RPMI8226 (cell line): Measurements from ENCODE around the gene MRPL37.
"Not testable (repeated sequence)": the region's sequence is repeated elsewhere in the genome, so short reads cannot be mapped to it uniquely, and the experiment has no call there.

Source experiments
- DNase-seq: peaks from one replicate; pipeline ENCODE4 v3.0.0-alpha.2; 2015

Gene MRPL37

DNA sequence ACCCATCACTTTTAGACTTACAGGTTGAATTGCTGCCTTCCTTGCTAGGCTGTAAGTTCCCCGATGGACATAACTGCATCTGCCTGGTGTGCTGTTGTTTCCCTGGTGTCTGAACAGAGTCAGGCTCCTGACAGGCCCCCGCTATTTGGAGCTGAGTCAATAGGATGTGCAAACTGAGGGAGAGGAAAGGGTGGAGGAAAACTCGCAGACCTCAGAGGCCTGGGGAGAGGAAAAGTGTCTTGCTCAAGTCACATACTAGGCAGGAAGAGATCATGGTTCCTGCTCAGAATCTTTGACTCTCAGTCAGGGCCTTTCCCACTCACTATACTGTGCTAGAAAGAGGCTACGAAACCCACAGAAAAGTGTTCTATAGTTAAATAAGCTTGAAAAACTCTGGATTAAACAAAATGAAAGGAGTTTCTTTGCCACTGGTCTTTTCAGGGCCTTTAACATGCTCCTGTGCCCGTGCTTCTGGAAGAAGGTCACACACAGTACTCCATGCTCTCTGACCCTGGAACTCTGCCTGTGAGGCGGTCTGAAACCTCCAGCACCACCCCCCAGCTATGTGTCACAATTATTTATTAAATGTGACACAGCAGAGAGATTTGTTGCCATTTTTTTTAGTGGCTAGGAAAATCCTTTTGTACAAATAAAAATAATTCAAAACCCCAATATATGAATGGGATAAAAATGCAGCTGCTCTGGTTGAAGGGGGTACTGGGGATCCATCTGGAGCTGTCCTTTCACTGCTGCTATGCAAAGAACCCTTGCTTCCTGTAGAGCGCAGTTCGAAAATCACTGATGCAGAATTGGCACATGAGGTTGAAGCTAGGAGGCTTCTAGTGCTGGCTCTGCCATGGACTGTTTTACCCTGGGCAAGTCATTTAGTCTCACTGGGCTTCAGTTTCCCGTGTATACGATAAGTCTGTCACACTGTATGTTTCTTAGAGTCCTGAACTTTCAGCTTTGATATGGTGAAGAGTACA is 27.1 kb upstream of the MRPL37 start:
- no peak for DNase-seq

- DNase-seq = no peak
Observed at GRCh38 chr1:54173681-54174080, 26.3 kb upstream of the MRPL37 start.

DNA sequence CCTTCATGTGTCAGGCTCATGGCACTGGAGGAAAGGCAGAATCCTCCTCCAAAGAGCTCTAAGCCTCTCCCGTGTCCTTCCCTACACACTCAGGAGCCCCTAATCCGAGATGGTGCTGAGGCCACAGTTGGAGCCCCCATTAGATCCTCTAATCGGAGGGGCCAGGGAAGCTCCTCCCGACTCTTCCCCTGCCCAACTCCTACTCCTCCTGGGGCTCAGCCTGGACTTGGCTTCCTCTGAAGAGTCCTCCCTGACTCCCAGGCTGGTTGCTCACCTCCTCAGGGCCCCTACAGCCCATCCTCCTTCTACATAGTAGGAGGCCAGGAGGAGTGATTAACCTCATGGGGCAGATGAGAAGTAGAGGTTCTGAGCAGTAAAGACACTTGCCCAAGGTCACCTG is 25.9 kb upstream of the MRPL37 start:
- no peak for DNase-seq

DNA sequence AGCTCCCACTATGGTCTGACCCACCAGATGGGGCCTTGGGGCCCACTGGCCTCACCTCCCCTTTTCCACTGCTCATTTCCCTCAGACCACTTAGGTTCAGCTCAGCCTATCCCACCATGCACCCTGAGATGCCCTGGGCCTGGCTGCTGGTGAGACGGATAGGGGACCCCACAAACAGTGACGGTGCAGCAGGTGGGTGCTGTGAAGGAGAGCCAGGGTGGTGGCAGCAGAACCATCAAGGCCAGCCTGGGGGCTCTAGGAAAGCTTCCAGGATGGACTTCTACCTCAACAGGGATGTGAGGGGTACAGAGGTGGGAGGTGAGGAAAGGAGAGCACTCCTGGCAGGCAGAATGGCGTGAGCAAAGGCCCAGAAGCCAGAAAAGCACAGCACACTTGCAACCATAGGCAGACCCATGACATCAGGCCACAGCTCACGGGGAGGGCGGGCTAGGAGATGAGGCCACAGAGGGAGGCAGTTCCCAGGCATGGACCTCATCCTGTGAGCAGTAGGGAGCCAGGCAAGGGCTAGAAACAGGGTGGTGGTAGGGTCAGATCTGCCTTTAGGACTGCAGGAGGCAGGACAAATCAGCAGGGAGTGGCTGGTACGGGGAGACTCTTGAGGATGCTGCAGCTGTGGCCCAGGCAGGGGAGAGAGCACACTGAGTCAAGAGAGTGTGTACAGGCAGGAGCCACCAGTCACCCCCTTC is 23.2 kb upstream of the MRPL37 start:
- DNase-seq = no peak

DNA sequence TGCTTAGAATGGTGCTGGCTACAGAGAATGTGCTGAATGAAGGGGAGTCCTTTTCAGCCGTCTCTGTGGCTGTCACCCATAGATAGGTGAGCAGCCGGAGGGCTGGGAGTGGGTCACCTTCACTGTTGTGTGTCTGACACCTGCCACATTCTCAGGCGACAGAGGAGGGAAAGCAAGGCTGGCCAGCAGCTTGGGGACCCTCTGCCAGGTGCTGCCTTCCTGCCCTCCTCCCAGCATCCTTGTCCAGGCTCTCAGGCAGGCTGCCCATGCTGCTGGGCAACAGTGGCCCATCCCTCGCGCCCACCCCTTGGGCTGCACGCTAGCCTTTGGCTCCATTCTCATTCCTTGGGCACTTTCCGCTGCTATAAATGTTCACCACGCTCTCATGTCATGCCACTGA is 22.2 kb upstream of the MRPL37 start:
- no peak for DNase-seq

- DNase-seq = no peak
Observed at GRCh38 chr1:54178296-54179070, 21.5 kb upstream of the MRPL37 start.

DNA sequence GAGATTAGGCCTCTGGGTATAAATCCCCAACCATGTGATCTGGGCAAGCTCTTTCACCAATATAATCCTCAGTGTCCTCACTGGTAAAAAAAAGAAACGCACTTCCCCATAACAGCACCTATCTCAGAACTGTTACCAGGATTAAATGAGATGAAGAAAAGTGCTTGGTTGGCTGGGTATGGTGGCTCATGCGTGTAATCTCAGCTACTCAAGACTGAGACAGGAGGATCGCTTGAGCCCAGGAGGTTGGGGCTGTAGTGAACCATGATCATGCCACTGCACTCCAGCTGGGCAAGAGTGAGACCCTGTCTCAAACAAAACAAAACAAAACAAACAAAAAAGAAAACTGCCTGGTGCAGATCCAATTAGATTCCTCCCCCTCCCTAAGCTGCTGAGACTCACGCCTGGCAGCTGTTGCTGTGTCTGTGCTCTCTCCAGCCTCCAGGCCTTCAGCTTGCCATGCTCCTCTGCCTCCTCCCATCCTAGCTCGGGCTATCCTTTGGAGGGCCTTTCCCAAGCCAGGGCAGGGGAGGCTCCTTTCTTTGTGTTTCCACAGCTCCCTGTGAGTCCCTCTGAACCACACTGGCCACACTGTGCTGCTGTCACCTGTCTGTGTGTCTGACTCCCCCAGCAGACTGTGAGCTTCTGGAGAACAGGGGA is 19.1 kb upstream of the MRPL37 start:
- DNase-seq = no peak

GRCh38 chr1:54186056-54186455 is 13.9 kb upstream of the MRPL37 start:
- no peak for DNase-seq

- DNase-seq = no peak
Observed at GRCh38 chr1:54188291-54188690, 11.7 kb upstream of the MRPL37 start.

DNA sequence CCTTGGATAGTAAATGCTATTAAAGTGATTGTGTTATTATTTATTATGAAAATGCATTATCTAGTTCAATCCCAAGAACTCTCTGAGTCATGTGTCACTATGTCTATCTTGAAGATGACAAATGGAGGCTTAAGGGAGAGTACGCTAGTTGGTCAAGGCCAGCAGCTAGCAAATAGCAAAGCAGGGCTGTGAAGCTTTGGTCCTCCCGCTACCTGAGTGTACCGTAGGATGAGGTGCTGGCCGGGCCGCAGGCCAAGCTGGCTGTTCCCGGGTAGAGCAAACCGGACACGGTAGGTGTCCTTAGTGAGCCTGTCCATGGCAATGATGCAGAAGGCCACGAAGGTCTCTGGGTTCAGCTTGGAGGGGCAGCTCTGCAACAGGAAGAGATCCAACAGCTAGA is 9.4 kb upstream of the MRPL37 start:
- no peak for DNase-seq

DNA sequence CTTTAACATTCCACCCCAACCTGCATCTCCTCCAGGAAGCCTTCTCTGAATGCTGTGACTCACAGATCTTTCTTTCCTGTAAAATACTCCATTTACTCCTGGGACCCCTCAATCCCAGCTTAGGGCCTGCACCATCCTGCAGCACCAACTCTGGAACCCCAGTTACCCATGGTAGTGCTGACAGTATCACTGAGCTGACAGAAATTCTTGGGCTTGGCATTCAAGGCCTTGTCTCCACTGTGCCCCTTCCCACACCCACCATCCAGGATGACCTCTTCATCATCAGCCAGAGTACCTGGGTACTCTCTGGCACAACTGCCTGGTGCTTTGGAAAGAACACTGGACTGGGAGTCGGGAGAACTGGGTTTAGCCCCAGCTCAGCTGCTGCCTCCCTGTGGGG is 8.4 kb upstream of the MRPL37 start:
- DNase-seq = no peak

GRCh38 chr1:54193453-54193852 is 6.5 kb upstream of the MRPL37 start:
- no peak for DNase-seq

DNA sequence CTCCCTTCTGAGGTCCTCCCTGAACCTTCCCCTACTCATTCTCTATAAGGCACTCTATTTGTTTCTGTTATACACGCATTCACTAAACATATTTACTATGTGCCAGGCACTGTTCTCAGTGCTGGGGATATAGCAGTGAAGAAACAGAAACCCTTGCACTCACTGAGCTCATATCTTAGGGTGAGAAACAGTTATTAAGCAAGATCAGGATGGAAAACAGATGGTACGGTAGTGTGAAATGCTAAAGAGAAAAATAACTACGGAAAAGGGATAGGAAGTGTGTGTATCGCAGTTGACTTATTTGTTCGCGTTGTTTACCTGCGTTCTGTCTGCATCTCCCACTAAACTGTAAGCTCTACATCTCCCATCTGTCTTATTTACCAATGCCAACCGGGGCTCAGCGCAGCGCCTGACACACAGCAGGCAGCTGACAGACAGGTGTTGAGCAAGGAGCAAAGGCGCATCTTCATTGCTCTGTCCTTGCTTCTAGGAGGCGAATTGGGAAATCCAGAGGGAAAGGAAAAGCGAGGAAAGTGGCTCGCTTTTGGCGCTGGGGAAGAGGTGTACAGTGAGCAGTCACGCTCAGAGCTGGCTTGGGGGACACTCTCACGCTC is 709 bp upstream of the MRPL37 start:
- DNase-seq = peak; percentile 44

DNA sequence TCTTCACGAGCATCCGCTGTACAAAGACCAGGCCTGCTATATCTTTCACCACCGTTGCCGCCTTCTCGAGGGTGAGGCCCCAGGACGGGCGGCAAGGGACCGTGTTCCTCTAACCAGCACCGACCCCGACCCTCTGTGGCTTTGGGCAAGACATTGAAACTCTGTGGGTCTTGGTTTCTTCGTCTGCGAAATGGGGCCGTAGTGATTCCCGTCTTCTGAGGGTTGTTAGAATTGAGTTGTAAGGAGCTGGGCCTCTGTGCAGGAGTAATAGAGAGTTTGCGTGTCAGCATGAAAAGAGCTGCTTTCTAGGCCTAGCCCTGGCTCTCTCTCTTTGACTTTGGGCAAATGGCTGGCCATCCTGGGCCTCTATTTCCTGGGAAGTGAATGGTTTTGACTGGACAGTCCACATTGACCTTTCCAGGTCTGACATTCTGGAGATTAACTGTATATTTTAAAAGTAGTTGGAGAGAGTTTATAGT is 591 bp downstream of the MRPL37 start:
- DNase-seq = no peak

DNA sequence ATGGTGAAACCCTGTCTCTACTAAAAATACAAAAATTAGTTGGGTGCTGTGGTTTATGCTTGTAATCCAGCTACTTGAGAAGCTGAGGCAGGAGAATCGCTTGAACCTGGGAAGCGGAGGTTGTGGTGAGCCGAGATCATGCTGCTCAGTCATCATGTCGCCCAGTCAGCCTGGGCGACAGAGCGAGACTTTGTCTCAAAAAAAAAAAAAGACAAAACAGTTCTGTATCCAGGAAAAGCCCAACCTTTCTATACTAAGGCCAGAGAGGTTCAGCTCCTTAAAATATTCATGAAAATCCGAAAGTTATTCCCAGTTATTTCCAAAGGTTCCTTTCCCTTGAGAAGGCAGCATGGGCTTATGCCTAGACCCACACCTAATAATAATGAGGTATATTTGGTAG is 4.2 kb downstream of the MRPL37 start:
- no peak for DNase-seq

DNA sequence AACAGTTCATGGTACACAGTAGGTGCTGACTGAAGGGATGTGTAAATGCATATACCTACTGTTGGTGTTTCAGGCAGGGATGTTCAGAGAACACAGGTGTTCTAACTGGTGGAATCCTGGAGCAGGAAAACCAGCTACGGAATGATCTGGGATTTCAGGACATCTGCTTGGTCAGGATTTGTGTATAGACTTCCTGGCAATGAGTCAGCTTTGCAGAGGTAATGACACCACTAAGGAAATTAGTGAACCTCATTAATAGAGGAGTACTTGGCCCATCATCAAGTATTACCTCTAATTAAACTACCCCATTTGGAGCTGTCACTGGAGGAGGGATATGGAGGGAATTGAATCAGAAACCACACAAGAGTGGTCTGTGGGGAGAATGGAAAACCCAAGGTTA is 7.3 kb downstream of the MRPL37 start:
- DNase-seq = no peak

DNA sequence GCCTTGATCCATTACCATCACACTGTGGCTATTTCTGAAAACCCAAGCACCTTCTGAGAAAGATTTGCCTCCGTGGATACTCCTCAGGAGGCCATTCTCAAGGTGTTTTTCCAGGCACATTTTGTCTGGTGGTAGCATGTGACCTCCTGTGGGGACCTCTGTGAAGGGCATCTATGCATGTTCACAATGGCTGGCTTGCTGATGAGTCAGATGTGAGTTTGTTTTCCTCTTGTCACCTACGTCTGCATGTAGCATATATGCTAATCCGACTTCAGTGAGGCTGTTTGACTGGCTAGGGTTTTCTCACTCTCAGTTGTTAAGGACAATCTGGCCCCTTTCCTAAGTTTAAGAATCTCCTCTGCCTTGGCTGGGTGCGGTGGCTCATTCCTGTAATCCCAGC is 7.9 kb downstream of the MRPL37 start:
- DNase-seq = not testable (repeated sequence)

DNA sequence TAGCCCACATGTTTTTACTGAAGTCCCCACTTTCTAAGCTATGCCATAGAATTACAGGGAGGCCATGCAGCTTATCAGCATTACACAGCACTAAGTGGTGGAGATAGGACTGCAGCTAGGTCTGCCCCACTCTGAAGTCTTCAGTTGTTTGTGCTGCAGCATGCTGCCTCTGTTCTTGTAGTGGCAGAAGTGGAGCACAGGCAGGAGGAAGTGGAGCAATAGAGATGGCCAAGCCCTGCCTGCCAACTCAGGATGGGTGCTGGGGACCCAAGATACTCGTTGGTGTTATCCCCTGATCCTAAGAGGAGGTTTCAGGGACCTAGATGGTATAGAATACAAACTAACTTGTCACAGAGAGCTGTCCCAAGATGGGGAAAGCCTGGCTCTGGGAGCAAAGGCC is 12.9 kb downstream of the MRPL37 start:
- DNase-seq = no peak

DNA sequence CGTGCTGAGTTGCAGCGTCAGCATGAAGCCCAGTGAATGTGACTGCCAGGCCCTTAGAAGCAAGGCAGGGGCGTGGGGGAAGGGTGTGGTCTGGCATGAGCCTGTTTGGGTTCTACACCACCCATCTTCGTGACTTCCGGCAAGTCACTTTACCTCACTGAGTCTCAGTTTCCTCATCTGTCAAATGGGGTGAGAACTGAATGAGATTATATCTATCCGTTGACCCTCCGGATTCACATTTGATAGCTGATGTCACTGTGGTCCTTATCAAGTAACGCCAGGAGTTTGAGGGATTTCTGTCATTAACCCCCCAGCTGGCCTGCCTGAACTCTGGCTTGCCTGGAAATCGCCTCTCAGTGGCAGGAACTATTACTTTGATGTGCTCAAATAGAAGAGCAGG is 15.6 kb downstream of the MRPL37 start:
- no peak for DNase-seq

- DNase-seq = no peak
Observed at GRCh38 chr1:54218883-54219687, 19.1 kb downstream of the MRPL37 start.

- DNase-seq = no peak
Observed at GRCh38 chr1:54219688-54220003, 19.7 kb downstream of the MRPL37 start.
